Dendritic cell treated with granulocyte-macrophage colony-stimulating factor and Interleukin-4, amounts not matched to agents 40 ng/mL and 50 ng/mL, for 4 days (primary cell): Measurements from ENCODE around the gene LIN7B.

Experiments used
- H3K27ac Mint-ChIP-seq: one replicate; pipeline ENCODE4 v1.8.0; 2022; ENCODE audit warnings: mild to moderate bottlenecking, mixed read lengths
- H3K27me3 Mint-ChIP-seq: one replicate; pipeline ENCODE4 v1.8.0; 2022; ENCODE audit warnings: mild to moderate bottlenecking, mixed read lengths
- H3K36me3 Mint-ChIP-seq: one replicate; pipeline ENCODE4 v1.8.0; 2022; ENCODE audit warnings: low read depth, mixed read lengths
- H3K4me1 Mint-ChIP-seq: one replicate; pipeline ENCODE4 v1.8.0; 2022; ENCODE audit warnings: low read depth, mixed read lengths
- H3K4me3 Mint-ChIP-seq: one replicate; pipeline ENCODE4 v1.8.0; 2022; ENCODE audit warnings: mild to moderate bottlenecking, moderate library complexity, mixed read lengths
- H3K9me3 Mint-ChIP-seq: one replicate; pipeline ENCODE4 v1.8.0; 2022; ENCODE audit warnings: mixed read lengths
- intact Hi-C: fragments of 100-400 bp; cut with micrococcal nuclease; formaldehyde crosslinking; loops from one replicate; pipeline ENCODE4 v1.15.0; 2022

The LIN7B gene

GRCh38 chr19:49106648-49107135 is 7.5 kb upstream of the LIN7B start:
- Mint-ChIP-seq H3K36me3 (peaks cover 77% of the 10 kb centered on the region), H3K27me3 (no peaks in the 10 kb centered on the region), H3K27ac (no peak overlapping the region), H3K4me1 (peaks cover 17% of the 10 kb centered on the region), H3K4me3 (no peak overlapping the region), H3K9me3 (no peaks in the 10 kb centered on the region)
- intact Hi-C loops: no loop called here

GRCh38 chr19:49107625-49108459 is 6.3 kb upstream of the LIN7B start:
- peaks cover 66% of the 10 kb centered on the region for H3K36me3 Mint-ChIP-seq
- intact Hi-C loops: no loop called here
- peaks cover 4% of the 10 kb centered on the region for H3K27me3 Mint-ChIP-seq
- H3K27ac Mint-ChIP-seq: no peak overlapping the region
- no peaks in the 10 kb centered on the region for H3K9me3 Mint-ChIP-seq
- no peak overlapping the region for H3K4me3 Mint-ChIP-seq
- peaks cover 20% of the 10 kb centered on the region for H3K4me1 Mint-ChIP-seq

- peaks cover 54% of the 10 kb centered on the region for H3K36me3 Mint-ChIP-seq
- intact Hi-C loops: no loop called here
- H3K27me3 Mint-ChIP-seq: peaks cover 10% of the 10 kb centered on the region
- H3K9me3 Mint-ChIP-seq: no peaks in the 10 kb centered on the region
- H3K4me1 Mint-ChIP-seq: peaks cover 33% of the 10 kb centered on the region
- no peak overlapping the region for H3K27ac Mint-ChIP-seq
- H3K4me3 Mint-ChIP-seq: no peak overlapping the region
These were observed 5.1 kb upstream of the LIN7B start for GRCh38 chr19:49109051-49109450.

- intact Hi-C loops: no loop called here
- Mint-ChIP-seq H3K27me3 (peaks cover 10% of the 10 kb centered on the region), H3K36me3 (peaks cover 49% of the 10 kb centered on the region), H3K9me3 (no peaks in the 10 kb centered on the region), H3K27ac (no peak overlapping the region), H3K4me3 (no peak overlapping the region), H3K4me1 (peaks cover 32% of the 10 kb centered on the region)
These were observed 4.5 kb upstream of the LIN7B start for GRCh38 chr19:49109569-49110233.

- intact Hi-C loops: no loop called here
- peaks cover 10% of the 10 kb centered on the region for H3K27me3 Mint-ChIP-seq
- H3K4me3 Mint-ChIP-seq: no peak overlapping the region
- H3K36me3 Mint-ChIP-seq: peaks cover 43% of the 10 kb centered on the region
- peaks cover 34% of the 10 kb centered on the region for H3K4me1 Mint-ChIP-seq
- H3K27ac Mint-ChIP-seq: no peak overlapping the region
- no peaks in the 10 kb centered on the region for H3K9me3 Mint-ChIP-seq
These were observed 3.6 kb upstream of the LIN7B start for GRCh38 chr19:49110567-49110966.

GRCh38 chr19:49111218-49111998 is 2.8 kb upstream of the LIN7B start:
- Mint-ChIP-seq H3K4me1 (peaks cover 40% of the 10 kb centered on the region), H3K27me3 (peaks cover 10% of the 10 kb centered on the region), H3K9me3 (peaks cover 2% of the 10 kb centered on the region), H3K36me3 (peaks cover 40% of the 10 kb centered on the region), H3K4me3 (no peak overlapping the region), H3K27ac (no peak overlapping the region)
- intact Hi-C loops: no loop called here

- Mint-ChIP-seq H3K27ac (peak overlapping the region; percentile 81), H3K4me3 (peak overlapping the region; percentile 93), H3K36me3 (peaks cover 15% of the 10 kb centered on the region), H3K4me1 (peaks cover 62% of the 10 kb centered on the region), H3K27me3 (peaks cover 12% of the 10 kb centered on the region), H3K9me3 (peaks cover 7% of the 10 kb centered on the region)
- intact Hi-C loops: no loop called here
These were observed 627 bp downstream of the LIN7B start for GRCh38 chr19:49114630-49115363.

GRCh38 chr19:49116544-49116943 is 2.4 kb downstream of the LIN7B start:
- Mint-ChIP-seq H3K4me3 (peak overlapping the region; percentile 15), H3K4me1 (peaks cover 69% of the 10 kb centered on the region)
- intact Hi-C loops: no loop called here

GRCh38 chr19:49117677-49118564 is 3.8 kb downstream of the LIN7B start:
- Mint-ChIP-seq H3K4me1 (peaks cover 65% of the 10 kb centered on the region), H3K36me3 (peaks cover 15% of the 10 kb centered on the region), H3K27me3 (peaks cover 36% of the 10 kb centered on the region), H3K27ac (peak overlapping the region; percentile 99), H3K4me3 (peak overlapping the region; percentile 81), H3K9me3 (peaks cover 7% of the 10 kb centered on the region)
- intact Hi-C loops: loop anchor here (2.0 kb wide), 1 partner anchor 31 kb away; no protein-coding TSS in a partner anchor

More at GRCh38 chr19:49116544-49116943, 2.4 kb downstream of the LIN7B start:
- Mint-ChIP-seq H3K27ac (peak overlapping the region; percentile 99), H3K9me3 (peaks cover 7% of the 10 kb centered on the region), H3K36me3 (peaks cover 15% of the 10 kb centered on the region), H3K27me3 (peaks cover 29% of the 10 kb centered on the region)

GRCh38 chr19:49118565-49119410 is 4.6 kb downstream of the LIN7B start, which contains the start of gene C19orf73:
C19orf73 (minus strand) TSS chr19:49119143; CDS start chr19:49119022, 121 bp downstream.
- peaks cover 56% of the 10 kb centered on the region for H3K4me1 Mint-ChIP-seq
- intact Hi-C loops: loop anchor here (1.0 to 2.0 kb wide), 2 partner anchors 10 to 30 kb away; no protein-coding TSS in a partner anchor
- peaks cover 40% of the 10 kb centered on the region for H3K27me3 Mint-ChIP-seq
- H3K4me3 Mint-ChIP-seq: peak within 1 kb of the TSS; percentile 81
- H3K27ac Mint-ChIP-seq: peak within 1 kb of the TSS; percentile 99
- H3K36me3 Mint-ChIP-seq: peaks cover 15% of the 10 kb centered on the region
- H3K9me3 Mint-ChIP-seq: peaks cover 7% of the 10 kb centered on the region

- Mint-ChIP-seq H3K27me3 (peaks cover 40% of the 10 kb centered on the region), H3K27ac (peak within 1 kb of the TSS; percentile 99), H3K4me1 (peaks cover 52% of the 10 kb centered on the region), H3K4me3 (peak within 1 kb of the TSS; percentile 81), H3K36me3 (peaks cover 14% of the 10 kb centered on the region), H3K9me3 (peaks cover 7% of the 10 kb centered on the region)
- intact Hi-C loops: loop anchor here (1.0 to 2.0 kb wide), 2 partner anchors 9 to 29 kb away; no protein-coding TSS in a partner anchor
These were observed 5.5 kb downstream of the LIN7B start, which contains the start of gene PPFIA3 for GRCh38 chr19:49119411-49120324. PPFIA3 (plus strand) TSS chr19:49119544; CDS start chr19:49127874, 8,330 bp downstream.
